ENCODE results near the gene TOR1B. TPM values are rescaled to one million over a fixed set of nuclear protein-coding genes. Genes with fewer than 3 reads are reported as not detected.

The TOR1B gene
- total RNA-seq, 1 donor from 2014 or later = 18.0 TPM

DNA sequence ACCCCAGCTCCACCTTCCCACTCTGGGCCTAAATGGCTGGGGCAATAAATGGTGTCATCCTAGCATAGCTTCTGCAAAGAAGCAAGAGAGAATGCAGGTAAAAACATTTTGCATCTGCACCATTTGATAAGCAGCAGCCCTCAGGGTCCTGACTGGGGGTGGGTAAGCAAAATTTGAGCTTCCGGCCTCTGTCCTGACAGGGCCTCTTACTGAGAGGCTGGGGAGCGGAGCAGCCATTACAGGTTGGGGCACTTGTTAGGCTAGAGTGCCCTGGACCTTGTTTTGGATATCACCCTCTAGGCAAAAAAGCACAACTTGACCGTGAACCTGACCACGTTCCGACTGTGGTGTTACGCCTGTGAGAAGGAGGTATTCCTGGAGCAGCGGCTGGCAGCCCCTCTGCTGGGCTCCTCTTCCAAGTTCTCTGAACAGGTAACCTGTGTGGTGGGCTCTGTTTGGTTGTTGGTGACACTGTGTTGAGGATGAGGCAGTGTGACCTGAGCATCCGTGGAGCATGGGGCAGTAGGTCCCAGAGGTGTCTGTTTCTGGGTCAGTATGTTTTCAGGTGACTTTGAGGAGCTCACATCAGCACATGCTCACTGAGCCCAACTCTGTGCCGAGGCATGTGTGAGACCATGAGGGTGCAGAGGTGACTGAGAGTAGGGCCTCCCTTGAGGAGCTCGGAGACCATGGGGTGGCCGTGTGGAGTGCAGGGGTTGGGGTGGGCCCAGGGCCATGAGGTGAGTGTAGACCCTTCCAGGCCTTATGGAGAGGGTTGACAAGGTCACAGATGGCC is 55.4 kb downstream of the TOR1B start:
- TF ChIP-seq, protein P1, sequence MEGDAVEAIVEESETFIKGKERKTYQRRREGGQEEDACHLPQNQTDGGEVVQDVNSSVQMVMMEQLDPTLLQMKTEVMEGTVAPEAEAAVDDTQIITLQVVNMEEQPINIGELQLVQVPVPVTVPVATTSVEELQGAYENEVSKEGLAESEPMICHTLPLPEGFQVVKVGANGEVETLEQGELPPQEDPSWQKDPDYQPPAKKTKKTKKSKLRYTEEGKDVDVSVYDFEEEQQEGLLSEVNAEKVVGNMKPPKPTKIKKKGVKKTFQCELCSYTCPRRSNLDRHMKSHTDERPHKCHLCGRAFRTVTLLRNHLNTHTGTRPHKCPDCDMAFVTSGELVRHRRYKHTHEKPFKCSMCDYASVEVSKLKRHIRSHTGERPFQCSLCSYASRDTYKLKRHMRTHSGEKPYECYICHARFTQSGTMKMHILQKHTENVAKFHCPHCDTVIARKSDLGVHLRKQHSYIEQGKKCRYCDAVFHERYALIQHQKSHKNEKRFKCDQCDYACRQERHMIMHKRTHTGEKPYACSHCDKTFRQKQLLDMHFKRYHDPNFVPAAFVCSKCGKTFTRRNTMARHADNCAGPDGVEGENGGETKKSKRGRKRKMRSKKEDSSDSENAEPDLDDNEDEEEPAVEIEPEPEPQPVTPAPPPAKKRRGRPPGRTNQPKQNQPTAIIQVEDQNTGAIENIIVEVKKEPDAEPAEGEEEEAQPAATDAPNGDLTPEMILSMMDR (conservative IDR thresholded peaks at IDR 0.05) = no peak
- Mint-ChIP-seq H3K36me3 (ENCODE audit: low read depth) (peaks cover 7% of the 10 kb centered on the region), H3K27me3 (ENCODE audit: low read depth) (no peaks in the 10 kb centered on the region)

More for the DNA sequence above, 55.4 kb downstream of the TOR1B start:
- Mint-ChIP-seq H3K27ac (ENCODE audit: unreplicated experiment) (no peak overlapping the region), H3K4me1 (no peaks in the 10 kb centered on the region), H3K4me3 (no peak overlapping the region), H3K9me3 (no peaks in the 10 kb centered on the region)
- no peak for DNase-seq (ENCODE audit: low read depth, low spot score)

Other genes with a start within 250 kb of the TOR1B start
- 0.26 and 0.27 TPM in 2 replicates for gene C9orf50, start 182.1 kb upstream of the TOR1B start, total RNA-seq
- gene NTMT1, start 177.0 kb upstream of the TOR1B start, total RNA-seq = 50.9 and 51.8 TPM in 2 replicates
- gene ASB6, start 161.0 kb upstream of the TOR1B start, total RNA-seq = 20.9 and 21.9 TPM in 2 replicates
- 0.65 and 0.68 TPM in 2 replicates for gene PRRX2, start 137.5 kb upstream of the TOR1B start, total RNA-seq
- gene PTGES, start 50.1 kb upstream of the TOR1B start, total RNA-seq = 1.1 and 1.2 TPM in 2 replicates
- 36.9 and 40.5 TPM in 2 replicates for gene TOR1A, start 21.0 kb downstream of the TOR1B start, total RNA-seq
- gene C9orf78, start 32.1 kb downstream of the TOR1B start, total RNA-seq = 32.7 and 34.6 TPM in 2 replicates
- gene USP20, start 32.3 kb downstream of the TOR1B start, total RNA-seq = 31.1 and 35.9 TPM in 2 replicates
- 47.3 and 48.4 TPM in 2 replicates for gene FNBP1, start 240.0 kb downstream of the TOR1B start, total RNA-seq